ENCODE measurements around the gene PLXNA4. TPM values are rescaled to one million over a fixed set of nuclear protein-coding genes. Genes with fewer than 3 reads are reported as not detected.

The PLXNA4 gene
- total RNA-seq, 2 donors from 2014 or later: 9.5 to 18.0 TPM

DNA sequence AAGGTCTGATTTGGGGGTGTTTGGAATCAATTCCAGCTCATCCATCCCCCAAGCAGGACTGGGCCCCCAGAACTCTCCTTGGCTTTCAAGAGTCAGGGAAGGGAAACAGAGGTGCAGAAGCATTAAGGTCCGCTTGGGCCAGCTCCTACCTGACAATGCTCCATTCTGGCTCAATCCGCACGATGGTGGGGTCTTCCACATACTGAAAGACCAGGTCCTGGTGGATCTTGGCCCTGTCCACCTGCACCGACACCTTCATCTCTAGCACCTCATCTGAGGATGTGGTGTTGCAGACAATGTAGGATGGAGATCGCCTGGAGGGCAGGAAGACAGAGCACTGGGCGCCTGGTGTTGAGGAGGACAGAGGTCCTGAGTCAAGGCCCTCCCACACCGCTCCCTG is 391.1 kb downstream of the PLXNA4 start:
- no peak for DNase-seq (ENCODE audit: low spot score)
- H3K4me1 ChIP-seq: no peaks in the 10 kb centered on the region
- H3K36me3 ChIP-seq: peaks cover 3% of the 10 kb centered on the region
- H3K9me3 ChIP-seq: peaks cover 0 to 17% of the 10 kb centered on the region in 2 donors
- TF ChIP-seq, protein P1, sequence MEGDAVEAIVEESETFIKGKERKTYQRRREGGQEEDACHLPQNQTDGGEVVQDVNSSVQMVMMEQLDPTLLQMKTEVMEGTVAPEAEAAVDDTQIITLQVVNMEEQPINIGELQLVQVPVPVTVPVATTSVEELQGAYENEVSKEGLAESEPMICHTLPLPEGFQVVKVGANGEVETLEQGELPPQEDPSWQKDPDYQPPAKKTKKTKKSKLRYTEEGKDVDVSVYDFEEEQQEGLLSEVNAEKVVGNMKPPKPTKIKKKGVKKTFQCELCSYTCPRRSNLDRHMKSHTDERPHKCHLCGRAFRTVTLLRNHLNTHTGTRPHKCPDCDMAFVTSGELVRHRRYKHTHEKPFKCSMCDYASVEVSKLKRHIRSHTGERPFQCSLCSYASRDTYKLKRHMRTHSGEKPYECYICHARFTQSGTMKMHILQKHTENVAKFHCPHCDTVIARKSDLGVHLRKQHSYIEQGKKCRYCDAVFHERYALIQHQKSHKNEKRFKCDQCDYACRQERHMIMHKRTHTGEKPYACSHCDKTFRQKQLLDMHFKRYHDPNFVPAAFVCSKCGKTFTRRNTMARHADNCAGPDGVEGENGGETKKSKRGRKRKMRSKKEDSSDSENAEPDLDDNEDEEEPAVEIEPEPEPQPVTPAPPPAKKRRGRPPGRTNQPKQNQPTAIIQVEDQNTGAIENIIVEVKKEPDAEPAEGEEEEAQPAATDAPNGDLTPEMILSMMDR (IDR thresholded peaks at IDR 0.05): no peak
- H3K27me3 ChIP-seq: no peaks in the 10 kb centered on the region
- H3K4me3 ChIP-seq: no peak overlapping the region
- H3K27ac ChIP-seq: no peak overlapping the region

DNA sequence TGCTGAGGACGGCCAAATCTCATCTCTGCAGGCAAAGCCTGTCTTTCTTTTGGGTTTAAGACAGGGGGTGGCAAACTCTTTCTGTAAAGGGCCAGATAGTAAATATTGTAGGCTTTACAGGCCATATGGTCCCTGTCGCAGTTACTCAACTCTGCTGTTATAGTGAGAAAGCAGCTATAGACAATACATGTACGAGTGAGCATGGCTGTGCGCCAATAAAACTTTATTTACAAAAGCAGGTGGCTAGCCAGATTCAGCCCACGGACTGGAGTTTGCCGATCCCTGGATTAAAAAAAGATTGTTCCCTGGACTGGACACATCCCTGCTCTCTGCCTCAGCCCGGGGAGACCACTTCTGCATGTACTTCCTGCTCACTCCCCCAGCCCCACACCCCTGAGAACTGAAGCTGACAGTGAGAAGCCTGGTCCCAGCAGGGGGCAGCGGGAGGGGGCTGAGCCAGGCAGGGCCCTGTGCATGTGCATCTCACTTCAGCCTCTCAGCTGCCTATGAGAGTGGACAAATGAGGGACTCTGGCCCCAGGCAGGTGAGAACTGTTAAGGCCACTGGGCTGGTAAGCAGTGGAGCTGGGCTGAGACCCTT is 392.4 kb downstream of the PLXNA4 start:
- H3K36me3 ChIP-seq: peaks cover 3% of the 10 kb centered on the region
- no peaks in the 10 kb centered on the region for H3K4me1 ChIP-seq
- DNase-seq (ENCODE audit: low spot score): no peak
- H3K27ac ChIP-seq: no peak overlapping the region
- TF ChIP-seq, protein P1 (IDR thresholded peaks at IDR 0.05): no peak
- peaks cover 0 to 17% of the 10 kb centered on the region in 2 donors for H3K9me3 ChIP-seq
- H3K27me3 ChIP-seq: no peaks in the 10 kb centered on the region
- H3K4me3 ChIP-seq: no peak overlapping the region

DNA sequence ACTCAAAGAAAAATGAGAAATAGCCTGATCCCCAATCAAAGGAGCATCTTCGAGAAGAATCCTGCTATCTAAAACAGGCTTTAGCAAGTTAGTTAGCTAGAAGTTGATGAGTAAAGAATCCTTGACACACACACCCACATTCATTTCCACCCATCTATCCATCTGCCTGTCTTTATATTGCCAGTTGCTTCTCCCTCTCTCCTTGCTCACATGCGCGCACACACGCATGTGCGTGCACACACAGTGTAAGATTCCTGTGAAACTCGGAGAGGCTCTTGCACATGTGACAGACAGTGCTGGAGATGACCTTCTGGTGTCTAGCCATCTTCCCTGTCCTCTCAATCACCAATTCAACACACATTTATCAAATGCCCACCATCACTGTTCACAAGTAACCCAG is 393.3 kb downstream of the PLXNA4 start:
- H3K4me1 ChIP-seq: no peaks in the 10 kb centered on the region
- DNase-seq (ENCODE audit: low spot score): no peak
- H3K27me3 ChIP-seq: no peaks in the 10 kb centered on the region
- peaks cover 0 to 15% of the 10 kb centered on the region in 2 donors for H3K9me3 ChIP-seq
- H3K4me3 ChIP-seq: no peak overlapping the region
- H3K36me3 ChIP-seq: peaks cover 3% of the 10 kb centered on the region
- TF ChIP-seq, protein P1 (IDR thresholded peaks at IDR 0.05): no peak
- no peak overlapping the region for H3K27ac ChIP-seq

DNA sequence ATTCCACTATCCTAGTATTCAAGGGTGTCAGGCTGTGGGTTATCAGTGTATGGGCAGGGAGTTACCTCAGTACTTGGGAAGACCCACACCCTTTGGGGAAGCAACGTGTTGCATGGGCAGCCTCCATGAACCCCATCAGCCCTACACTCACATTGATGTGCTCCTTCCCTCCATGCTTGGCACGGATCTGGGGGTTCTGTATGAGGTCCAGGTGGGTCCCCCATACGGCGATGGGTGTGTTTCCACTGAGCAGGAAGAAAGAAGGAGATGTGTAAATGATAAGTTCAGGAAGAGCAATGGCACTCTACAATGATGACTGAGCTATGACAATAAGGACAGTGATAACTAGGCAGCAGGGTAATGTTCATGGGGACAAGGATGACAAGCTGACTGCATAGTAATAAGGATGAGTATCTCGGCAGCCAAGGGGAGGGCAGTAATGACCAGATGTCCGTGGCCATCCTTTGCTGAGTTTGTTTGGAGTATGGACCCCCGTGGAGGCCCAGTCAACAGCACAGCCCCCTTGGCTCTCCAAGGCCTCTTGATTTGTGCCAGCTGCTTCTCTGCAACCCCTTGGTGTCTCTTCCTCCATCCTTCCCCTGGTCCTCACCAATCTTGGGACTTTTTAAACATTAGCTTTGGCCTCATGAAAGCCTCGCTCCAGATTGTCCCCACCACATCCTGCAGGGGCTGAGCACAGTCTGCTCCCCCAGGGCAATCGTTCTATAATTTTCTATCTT is 394.2 kb downstream of the PLXNA4 start:
- Histone ChIP-seq H3K27me3 (no peaks in the 10 kb centered on the region), H3K27ac (no peak overlapping the region), H3K4me3 (no peak overlapping the region), H3K4me1 (no peaks in the 10 kb centered on the region), H3K9me3 (peaks cover 0 to 6% of the 10 kb centered on the region in 2 donors), H3K36me3 (peaks cover 3% of the 10 kb centered on the region)
- no peak for DNase-seq (ENCODE audit: low spot score)
- TF ChIP-seq, protein P1 (IDR thresholded peaks at IDR 0.05): no peak

DNA sequence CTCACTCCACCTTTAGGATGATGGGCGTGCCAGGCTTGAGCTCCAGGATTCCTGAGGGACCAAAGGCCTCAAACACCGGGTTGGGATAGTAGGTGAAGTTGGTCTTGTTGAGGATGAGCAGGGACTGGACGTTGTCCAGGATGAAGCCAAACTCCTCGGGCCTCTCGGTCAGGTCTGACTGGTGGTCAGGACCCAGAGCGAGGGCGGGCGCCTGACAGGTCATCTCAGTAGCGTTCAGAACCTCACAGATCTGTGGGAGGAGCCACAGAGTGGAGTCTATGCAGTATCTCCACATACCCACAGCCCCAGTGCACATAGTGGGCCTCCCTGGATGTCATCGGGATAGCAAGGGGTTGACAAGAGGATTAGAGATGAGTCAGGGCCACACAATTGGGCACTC is 394.9 kb downstream of the PLXNA4 start:
- H3K9me3 ChIP-seq: no peaks in the 10 kb centered on the region
- H3K4me1 ChIP-seq: no peaks in the 10 kb centered on the region
- peaks cover 3% of the 10 kb centered on the region for H3K36me3 ChIP-seq
- no peaks in the 10 kb centered on the region for H3K27me3 ChIP-seq
- H3K4me3 ChIP-seq: no peak overlapping the region
- TF ChIP-seq, protein P1 (IDR thresholded peaks at IDR 0.05): no peak
- DNase-seq (ENCODE audit: low spot score): no peak
- no peak overlapping the region for H3K27ac ChIP-seq

All from right atrium auricular region (tissue), 2 donors.